RCC 7860 (cell line): ENCODE results near the gene TTLL12.
"Not testable (repeated sequence)": the region's sequence is repeated elsewhere in the genome, so short reads cannot be mapped to it uniquely, and the experiment has no call there.

ENCODE experiments used
- DNase-seq: peaks from one replicate; pipeline ENCODE4 v3.0.0-alpha.2; 2015; ENCODE audit warnings: low spot score
- FAIRE-seq: peaks from 2 replicates; lab custom pipeline; 2012; peaks lifted over from hg19 to GRCh38; lab: Jason Lieb, UNC

The TTLL12 gene

GRCh38 chr22:43157874-43158546 lies 28.9 kb downstream of the TTLL12 start:
- DNase-seq: no peak
- FAIRE-seq: no peak

GRCh38 chr22:43156413-43156812 lies 30.5 kb downstream of the TTLL12 start:
- no peak for DNase-seq
- no peak for FAIRE-seq

GRCh38 chr22:43155789-43156188 lies 31.1 kb downstream of the TTLL12 start:
- DNase-seq: no peak
- no peak for FAIRE-seq

GRCh38 chr22:43154887-43155536 lies 31.9 kb downstream of the TTLL12 start:
- FAIRE-seq (no peak), DNase-seq (no peak)

GRCh38 chr22:43153899-43154298 lies 33.0 kb downstream of the TTLL12 start:
- no peak for FAIRE-seq
- no peak for DNase-seq

GRCh38 chr22:43152357-43153071 lies 34.4 kb downstream of the TTLL12 start:
- DNase-seq: peak; percentile 39
- FAIRE-seq: no peak

- DNase-seq (no peak), FAIRE-seq (no peak)
Measured at GRCh38 chr22:43152003-43152356, 35.0 kb downstream of the TTLL12 start.

- DNase-seq: peak; percentile 17
- FAIRE-seq: no peak
Measured at GRCh38 chr22:43151251-43152002, 35.5 kb downstream of the TTLL12 start, which contains the start of gene TSPO. TSS of gene TSPO (plus strand) at chr22:43151559. CDS start at chr22:43159239, 7,680 bp downstream.

GRCh38 chr22:43150731-43151206 lies 36.2 kb downstream of the TTLL12 start:
- FAIRE-seq: no peak
- no peak for DNase-seq

GRCh38 chr22:43148581-43148980 lies 38.4 kb downstream of the TTLL12 start:
- no peak for FAIRE-seq

GRCh38 chr22:43147821-43148220 lies 39.1 kb downstream of the TTLL12 start:
- DNase-seq (no peak), FAIRE-seq (no peak)

More at GRCh38 chr22:43148581-43148980, 38.4 kb downstream of the TTLL12 start:
- no peak for DNase-seq

- FAIRE-seq, DNase-seq: not testable (repeated sequence)
Measured at GRCh38 chr22:43146332-43146731, 40.6 kb downstream of the TTLL12 start.

GRCh38 chr22:43145371-43145770 lies 41.6 kb downstream of the TTLL12 start:
- FAIRE-seq: not testable (repeated sequence)

GRCh38 chr22:43144949-43145348 lies 42.0 kb downstream of the TTLL12 start:
- no peak for FAIRE-seq

More at GRCh38 chr22:43145371-43145770, 41.6 kb downstream of the TTLL12 start:
- DNase-seq: not testable (repeated sequence)

GRCh38 chr22:43142880-43143562 lies 43.9 kb downstream of the TTLL12 start, which contains the start of gene MCAT:
TSS of gene MCAT (minus strand) at chr22:43143398. CDS start at chr22:43143348, 50 bp downstream.
- DNase-seq (peak; percentile 24), FAIRE-seq (no peak)

More at GRCh38 chr22:43144949-43145348, 42.0 kb downstream of the TTLL12 start:
- no peak for DNase-seq

GRCh38 chr22:43136801-43137200 lies 50.1 kb downstream of the TTLL12 start:
- DNase-seq (no peak), FAIRE-seq (no peak)

GRCh38 chr22:43136255-43136654 lies 50.7 kb downstream of the TTLL12 start:
- DNase-seq (no peak), FAIRE-seq (no peak)

GRCh38 chr22:43135565-43135964 lies 51.4 kb downstream of the TTLL12 start:
- DNase-seq: no peak
- FAIRE-seq: no peak

GRCh38 chr22:43134553-43134952 lies 52.4 kb downstream of the TTLL12 start:
- FAIRE-seq: no peak
- no peak for DNase-seq

- no peak for FAIRE-seq
Measured at GRCh38 chr22:43133401-43133800, 53.5 kb downstream of the TTLL12 start.

More at GRCh38 chr22:43133401-43133800, 53.5 kb downstream of the TTLL12 start:
- DNase-seq: no peak
